ENCODE measurements around the gene UGT1A5.

DNA sequence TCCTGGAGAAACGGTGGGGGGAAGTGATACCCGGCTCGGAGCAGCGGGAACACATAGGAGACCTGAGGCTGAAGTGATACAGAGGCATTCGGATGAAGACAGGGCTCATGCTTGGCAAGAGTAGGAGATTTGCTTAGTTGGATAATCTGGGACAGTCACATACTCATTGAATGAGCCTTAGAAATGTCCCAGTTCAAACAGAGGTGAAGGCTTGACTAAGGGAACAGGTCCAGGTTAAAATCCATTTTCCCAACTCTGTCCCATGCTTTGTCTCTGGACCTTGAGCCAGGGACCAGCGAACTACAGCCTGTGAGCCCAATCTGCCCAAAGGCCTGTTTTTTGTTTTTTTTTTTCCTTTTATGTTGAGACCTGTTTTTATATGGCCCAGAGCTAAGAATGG, 18.7 kb upstream of the UGT1A5 start:
- no peak for TF ChIP-seq ZNF202 (tag by site-specific recombination; IDR thresholded peaks at IDR 0.05; ENCODE audit: borderline replicate concordance)
- no peak for TF ChIP-seq YY1 (tag by site-specific recombination; IDR thresholded peaks at IDR 0.05)
- no peak for TF ChIP-seq CTCF (tag by site-specific recombination; IDR thresholded peaks at IDR 0.05)
- no peak for TF ChIP-seq ZNF184 (tag by site-specific recombination; IDR thresholded peaks at IDR 0.05)
- no peak for TF ChIP-seq SP2 (tag by site-specific recombination; IDR thresholded peaks at IDR 0.05)
- no peak for TF ChIP-seq PRDM2 (tag by site-specific recombination; IDR thresholded peaks at IDR 0.05; ENCODE audit: borderline replicate concordance)
- no peak for TF ChIP-seq ZSCAN16 (tag by site-specific recombination; IDR thresholded peaks at IDR 0.05)
- no peak for TF ChIP-seq ZNF140 (tag by site-specific recombination; IDR thresholded peaks at IDR 0.05)
- no peak for TF ChIP-seq ZNF600 (tag by site-specific recombination; IDR thresholded peaks at IDR 0.05)
- TF ChIP-seq ZBTB8A (tag by site-specific recombination; IDR thresholded peaks at IDR 0.05): no peak
- no peak for TF ChIP-seq ZNF341 (tag by site-specific recombination; IDR thresholded peaks at IDR 0.05; ENCODE audit: low read depth)
- TF ChIP-seq ZNF121 (tag by site-specific recombination; IDR thresholded peaks at IDR 0.05): no peak
- no peak for TF ChIP-seq ZNF335 (tag by site-specific recombination; conservative IDR thresholded peaks at IDR 0.05)
- TF ChIP-seq TCF7L2 (IDR thresholded peaks at IDR 0.05; ENCODE audit: borderline replicate concordance, low read depth, low read length): no peak

Measured in HEK293 (cell line).